ENCODE data around the gene SLC16A3.

The SLC16A3 gene

DNA sequence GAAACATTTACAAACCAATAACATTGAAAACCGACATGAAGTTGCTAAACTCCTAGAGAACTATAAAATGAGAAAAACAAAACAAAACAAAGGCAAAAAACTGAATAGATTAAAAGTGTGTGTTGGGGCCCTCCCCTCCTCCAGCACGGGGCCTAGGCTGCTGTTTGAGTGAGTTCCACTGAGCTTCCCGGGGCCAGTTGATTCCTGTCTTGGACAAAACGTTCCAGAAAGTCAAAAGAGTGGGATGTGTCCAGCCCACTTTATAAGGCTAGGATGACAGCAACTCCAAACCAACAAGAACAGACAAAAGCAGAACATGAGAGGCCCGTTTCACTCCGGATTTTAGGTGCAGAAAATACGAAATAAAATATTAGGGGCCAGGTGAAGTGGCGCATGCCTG is 56.3 kb downstream of the SLC16A3 start:
- TF ChIP-seq CTCF (IDR thresholded peaks at IDR 0.05), result no peak
- no peak overlapping the region for H2AFZ ChIP-seq
- H3K4me3 ChIP-seq (ENCODE audit: low read depth, low read length), result no peak overlapping the region
- H3K27ac ChIP-seq, result no peak overlapping the region
- H3K9ac ChIP-seq, result no peak overlapping the region
- H3K79me2 ChIP-seq, result no peaks in the 10 kb centered on the region
- H3K4me1 ChIP-seq, result peaks cover 34% of the 10 kb centered on the region
- no peaks in the 10 kb centered on the region for H3K27me3 ChIP-seq (ENCODE audit: control insufficient read depth, insufficient read depth, low read length)
- no peaks in the 10 kb centered on the region for H3K9me3 ChIP-seq (ENCODE audit: control insufficient read depth, low read length)
- no peak overlapping the region for H3K4me2 ChIP-seq (ENCODE audit: low read length)
- H3K36me3 ChIP-seq (ENCODE audit: control insufficient read depth, insufficient read depth, low read length), result no peaks in the 10 kb centered on the region

GRCh38 chr17:82287013-82287867 is 58.4 kb downstream of the SLC16A3 start:
- no peaks in the 10 kb centered on the region for H3K9me3 ChIP-seq (ENCODE audit: control insufficient read depth, low read length)
- H3K27ac ChIP-seq, result peak overlapping the region; percentile 81
- peaks cover 34% of the 10 kb centered on the region for H3K4me1 ChIP-seq
- no peak overlapping the region for H3K4me2 ChIP-seq (ENCODE audit: low read length)
- no peak overlapping the region for H2AFZ ChIP-seq
- no peaks in the 10 kb centered on the region for H3K27me3 ChIP-seq (ENCODE audit: control insufficient read depth, insufficient read depth, low read length)
- H3K79me2 ChIP-seq, result no peaks in the 10 kb centered on the region
- H3K9ac ChIP-seq, result no peak overlapping the region
- TF ChIP-seq CTCF (IDR thresholded peaks at IDR 0.05), result no peak
- no peaks in the 10 kb centered on the region for H3K36me3 ChIP-seq (ENCODE audit: control insufficient read depth, insufficient read depth, low read length)
- H3K4me3 ChIP-seq (ENCODE audit: low read depth, low read length), result no peak overlapping the region

GRCh38 chr17:82287868-82288801 is 59.3 kb downstream of the SLC16A3 start:
- Histone ChIP-seq H3K9ac (no peak overlapping the region), H3K27ac (peak overlapping the region; percentile 81)

More at GRCh38 chr17:82287868-82288801, 59.3 kb downstream of the SLC16A3 start:
- no peaks in the 10 kb centered on the region for H3K27me3 ChIP-seq (ENCODE audit: control insufficient read depth, insufficient read depth, low read length)
- no peak for TF ChIP-seq CTCF (IDR thresholded peaks at IDR 0.05)
- no peak overlapping the region for H2AFZ ChIP-seq
- peaks cover 29% of the 10 kb centered on the region for H3K4me1 ChIP-seq
- H3K4me3 ChIP-seq (ENCODE audit: low read depth, low read length), result peak overlapping the region; percentile 3
- no peaks in the 10 kb centered on the region for H3K9me3 ChIP-seq (ENCODE audit: control insufficient read depth, low read length)
- H3K79me2 ChIP-seq, result no peaks in the 10 kb centered on the region
- peak overlapping the region; percentile 53 for H3K4me2 ChIP-seq (ENCODE audit: low read length)
- H3K36me3 ChIP-seq (ENCODE audit: control insufficient read depth, insufficient read depth, low read length), result no peaks in the 10 kb centered on the region

Measured in parathyroid adenoma (tissue), 2 donors.